DOHH2 (cell line): ENCODE data around the gene PLA2G3.

Source experiments
- CTCF ChIP-seq: fragments of 200-600 bp; sonication (generic); IDR thresholded peaks from one replicate; pipeline ENCODE4 v1.5.1; 2014; ENCODE audit warnings: antibody characterized with exemption, mild to moderate bottlenecking, low read depth, low read length; ENCODE audit not compliant: poor library complexity, severe bottlenecking
- EZH2phosphoT487 ChIP-seq: fragments of 200-600 bp; sonication (generic); IDR thresholded peaks from 2 replicates; pipeline ENCODE4 v1.6.1; 2017; ENCODE audit warnings: borderline replicate concordance, mild to moderate bottlenecking, antibody characterized with exemption, low read length, moderate library complexity, mixed read lengths

- TF ChIP-seq CTCF (no peak), EZH2phosphoT487 (no peak)
Observed at GRCh38 chr22:31099841-31100761, 40.2 kb downstream of the PLA2G3 start.
